NCI-H1436 (cell line): ENCODE results near the gene PSMD1.
A peak's percentile ranks its signal among the peaks of the same experiment; 100 is the strongest.
"Not testable (repeated sequence)": the region's sequence is repeated elsewhere in the genome, so short reads cannot be mapped to it uniquely, and the experiment has no call there.

Experiments
- DNase-seq: peaks from one replicate; lab custom pipeline; 2025; lab: John Stamatoyannopoulos, UW

PSMD1 gene

GRCh38 chr2:231117148-231117547 lies 60.5 kb downstream of the PSMD1 start:
- no peak for DNase-seq

GRCh38 chr2:231117922-231118613 lies 61.4 kb downstream of the PSMD1 start:
- DNase-seq: no peak

GRCh38 chr2:231118614-231118942 lies 61.9 kb downstream of the PSMD1 start:
- no peak for DNase-seq

GRCh38 chr2:231123362-231123898 lies 66.8 kb downstream of the PSMD1 start:
- no peak for DNase-seq

GRCh38 chr2:231124838-231125568 lies 68.3 kb downstream of the PSMD1 start, which contains the start of gene HTR2B:
HTR2B (minus strand) TSS chr2:231125042; CDS start chr2:231123764, 1,278 bp downstream.
- no peak for DNase-seq

- DNase-seq: no peak
Measured at GRCh38 chr2:231126123-231126522, 69.5 kb downstream of the PSMD1 start.

GRCh38 chr2:231127480-231127879 lies 70.8 kb downstream of the PSMD1 start:
- DNase-seq: no peak

GRCh38 chr2:231127936-231128335 lies 71.3 kb downstream of the PSMD1 start:
- no peak for DNase-seq

GRCh38 chr2:231128541-231128940 lies 71.9 kb downstream of the PSMD1 start:
- no peak for DNase-seq

GRCh38 chr2:231129216-231129615 lies 72.5 kb downstream of the PSMD1 start:
- DNase-seq: no peak

GRCh38 chr2:231130336-231131056 lies 73.8 kb downstream of the PSMD1 start:
- no peak for DNase-seq

GRCh38 chr2:231132129-231132528 lies 75.5 kb downstream of the PSMD1 start:
- DNase-seq: no peak

- DNase-seq: no peak
Measured at GRCh38 chr2:231133365-231134099, 76.9 kb downstream of the PSMD1 start.

GRCh38 chr2:231134910-231135655 lies 78.4 kb downstream of the PSMD1 start:
- no peak for DNase-seq

- peak; percentile 60 for DNase-seq
Measured at GRCh38 chr2:231138699-231139098, 82.0 kb downstream of the PSMD1 start.

- no peak for DNase-seq
Measured at GRCh38 chr2:231139796-231140195, 83.1 kb downstream of the PSMD1 start.

GRCh38 chr2:231140808-231141207 lies 84.1 kb downstream of the PSMD1 start:
- not testable (repeated sequence) for DNase-seq

- no peak for DNase-seq
Measured at GRCh38 chr2:231144896-231145295, 88.2 kb downstream of the PSMD1 start.

GRCh38 chr2:231146665-231147064 lies 90.0 kb downstream of the PSMD1 start:
- no peak for DNase-seq

GRCh38 chr2:231152800-231153557 lies 96.3 kb downstream of the PSMD1 start:
- no peak for DNase-seq
